ENCODE results near the gene CLCA1. TPM values are rescaled to one million over a fixed set of nuclear protein-coding genes. Genes with fewer than 3 reads are reported as not detected.
"Not testable (repeated sequence)": the region's sequence is repeated elsewhere in the genome, so short reads cannot be mapped to it uniquely, and the experiment has no call there.

The CLCA1 gene
- total RNA-seq, 1 experiment from 2014 or later = 0.12 TPM

GRCh38 chr1:86502125-86502646, 33.5 kb downstream of the CLCA1 start:
- BruUV-seq (replicated peaks); H4K20me1 ChIP-seq (ENCODE audit: insufficient read depth); H3K4me3 ChIP-seq (replicated peaks in 1 of 2; ENCODE audit: low read depth in 1 of 2, low read length in 2 of 2); H3K9me2 ChIP-seq (ENCODE audit: insufficient read depth); H3K4me1 ChIP-seq (ENCODE audit: control insufficient read depth in 1 of 2, insufficient read depth in 2 of 2, low read length in 2 of 2); H3K36me3 ChIP-seq (ENCODE audit: control insufficient read depth in 1 of 2, insufficient read depth in 2 of 2, low read length in 2 of 2); POLR2A ChIA-PET; H3K79me2 ChIP-seq (ENCODE audit: insufficient read depth, low read length); H2AFZ ChIP-seq (ENCODE audit: low read depth, low read length, poor library complexity, severe bottlenecking); H3K27me3 ChIP-seq (ENCODE audit: insufficient read depth, low read length); DNase-seq (ENCODE audit: low read depth, low spot score); H3K9ac ChIP-seq (ENCODE audit: low read length); RAD21 ChIA-PET (ENCODE audit: low non-redundant PET in 1 of 2, low total read pairs in 2 of 2, uncharacterized antibody in 2 of 2, unreplicated experiment in 2 of 2); H3K27ac ChIP-seq (ENCODE audit: low read depth, low read length); H3K4me2 ChIP-seq (ENCODE audit: low read length); CTCF ChIA-PET; H3K9me3 ChIP-seq (ENCODE audit: control insufficient read depth in 1 of 2, insufficient read depth in 1 of 2, low read depth in 1 of 2, low read length in 2 of 2): not testable (repeated sequence)
- ATAC-seq = peak; percentile 52; the same call in 1 of the 2 replicates
- TF ChIP-seq CTCF (IDR thresholded peaks at IDR 0.05 in 2 of 3, conservative IDR thresholded peaks at IDR 0.05 in 1 of 3; ENCODE audit: borderline replicate concordance in 1 of 3, insufficient read depth in 1 of 3, low read depth in 2 of 3, low read length in 2 of 3) (peak; percentile 15 to 47 (median 30); a peak in 4 of 6 replicates), RAD21 (IDR thresholded peaks at IDR 0.05; ENCODE audit: low read depth) (peak; percentile 35; the same call in 1 of the 2 replicates)
- intact Hi-C loops (cut with micrococcal nuclease) = loop anchor here (1.0 kb wide), 1 partner anchor 122 kb away; no protein-coding TSS in a partner anchor

DNA sequence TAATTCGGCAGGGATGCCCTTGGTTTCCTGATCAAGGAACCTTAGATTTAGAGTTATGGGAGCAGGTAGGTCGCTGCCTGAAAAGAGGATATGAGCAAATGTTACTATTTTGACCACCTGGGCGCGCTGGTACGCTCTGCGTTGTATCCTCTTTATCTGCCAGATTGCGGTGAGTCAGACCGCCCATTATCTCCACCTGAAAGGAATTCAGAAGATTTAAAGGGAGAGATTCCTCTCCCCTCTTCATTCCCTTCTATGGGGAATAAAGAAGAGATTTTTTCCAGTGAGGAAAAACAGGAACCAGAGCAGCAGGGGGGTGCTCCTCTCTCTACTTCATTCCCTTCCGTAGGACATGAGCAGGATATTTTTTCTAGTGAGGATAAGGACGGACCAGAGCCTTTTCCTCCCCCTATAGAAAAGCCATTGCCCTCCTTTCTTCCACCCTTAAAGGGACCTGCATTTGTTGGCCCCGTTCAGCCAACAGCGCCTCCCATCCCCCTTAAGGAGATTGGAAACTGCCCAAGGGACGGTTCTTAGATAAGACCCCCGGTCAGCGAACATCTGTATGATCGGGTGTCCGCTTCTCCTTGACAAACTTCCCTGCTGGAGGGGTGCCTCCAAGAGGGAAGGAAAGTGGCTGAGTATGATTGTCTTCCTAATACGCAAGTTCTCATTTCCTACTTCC, 34.1 kb downstream of the CLCA1 start:
- RAD21 ChIA-PET (ENCODE audit: low non-redundant PET in 1 of 2, low total read pairs in 2 of 2, uncharacterized antibody in 2 of 2, unreplicated experiment in 2 of 2) = no interaction called here
- TF ChIP-seq RAD21 (IDR thresholded peaks at IDR 0.05; ENCODE audit: low read depth) (no peak), CEBPB (IDR thresholded peaks at IDR 0.05; ENCODE audit: low read depth) (no peak), CTCF (IDR thresholded peaks at IDR 0.05 in 2 of 3, conservative IDR thresholded peaks at IDR 0.05 in 1 of 3; ENCODE audit: borderline replicate concordance in 1 of 3, insufficient read depth in 1 of 3, low read depth in 2 of 3, low read length in 2 of 3) (no peak), EZH2phosphoT487 (IDR thresholded peaks at IDR 0.05; ENCODE audit: borderline replicate concordance) (no peak), FOSL1 (IDR thresholded peaks at IDR 0.05; ENCODE audit: low read depth) (no peak), SRF (IDR thresholded peaks at IDR 0.05; ENCODE audit: low read depth) (no peak)

More for the DNA sequence above, 34.1 kb downstream of the CLCA1 start:
- Histone ChIP-seq H3K9me2 (ENCODE audit: insufficient read depth) (no peaks in the 10 kb centered on the region), H3K4me3 (replicated peaks in 1 of 2; ENCODE audit: low read depth in 1 of 2, low read length in 2 of 2) (no peak overlapping the region), H3K27me3 (ENCODE audit: insufficient read depth, low read length) (no peaks in the 10 kb centered on the region), H3K9me3 (ENCODE audit: control insufficient read depth in 1 of 2, insufficient read depth in 1 of 2, low read depth in 1 of 2, low read length in 2 of 2) (no peaks in the 10 kb centered on the region), H2AFZ (ENCODE audit: low read depth, low read length, poor library complexity, severe bottlenecking) (no peak overlapping the region), H4K20me1 (ENCODE audit: insufficient read depth) (no peaks in the 10 kb centered on the region), H3K9ac (ENCODE audit: low read length) (no peak overlapping the region), H3K4me2 (ENCODE audit: low read length) (no peak overlapping the region), H3K4me1 (ENCODE audit: control insufficient read depth in 1 of 2, insufficient read depth in 2 of 2, low read length in 2 of 2) (no peaks in the 10 kb centered on the region), H3K79me2 (ENCODE audit: insufficient read depth, low read length) (no peaks in the 10 kb centered on the region), H3K27ac (ENCODE audit: low read depth, low read length) (no peak overlapping the region), H3K36me3 (ENCODE audit: control insufficient read depth in 1 of 2, insufficient read depth in 2 of 2, low read length in 2 of 2) (no peaks in the 10 kb centered on the region)
- BruUV-seq (replicated peaks) = no TSS peak
- ATAC-seq (no peak), DNase-seq (ENCODE audit: low read depth, low spot score) (no peak)
- POLR2A ChIA-PET = no interaction called here
- CTCF ChIA-PET = no interaction called here
- intact Hi-C loops (cut with micrococcal nuclease) = loop anchor here (1.0 kb wide), 1 partner anchor 123 kb away; no protein-coding TSS in a partner anchor
